Left colon (tissue), 2 donors: ENCODE measurements around the gene ANKRD45. TPM values are rescaled to one million over a fixed set of nuclear protein-coding genes. Genes with fewer than 3 reads are reported as not detected.
"Not testable (repeated sequence)": the region's sequence is repeated elsewhere in the genome, so short reads cannot be mapped to it uniquely, and the experiment has no call there.

Experiments used
- ATAC-seq: fragments of 200-7000 bp; cut with Tn5 transposase; one replicate; pipeline ENCODE4 v1.9.1; 2020; ENCODE audit warnings: mild to moderate bottlenecking, moderate library complexity
- DNase-seq, 2 donors: peaks; one replicate each; pipeline ENCODE4 v3.0.0-alpha.2; 2020
- intact Hi-C, 2 donors: fragments of 100-400 bp; cut with DNase I in 1 of 2; cut with micrococcal nuclease in 1 of 2; formaldehyde crosslinking; loops; one replicate each; pipeline versions ENCODE4 v1.11.2 to v1.14.0; 2022; cut with DNase I, micrococcal nuclease
- long read RNA-seq: library from polyadenylated mRNA; unstranded; transcript quantifications from one replicate; pipeline ENCODE4 v2.0.0, GENCODE V29; 2021
- total RNA-seq, 2 donors: library from RNA; stranded (reverse); fragmentation: NEBNext Ultra II Directional; extraction: Animal tissue kit (Norgen Biotek cat#: 25700); gene quantifications; one replicate each; pipeline ENCODE4 v1.2.1, GENCODE V29; 2021
- donor health status: DM: no; HTN: no; CAD: no.
- donor health status: DM: yes; HTN: yes; CAD: no.

ANKRD45 gene, protein sequence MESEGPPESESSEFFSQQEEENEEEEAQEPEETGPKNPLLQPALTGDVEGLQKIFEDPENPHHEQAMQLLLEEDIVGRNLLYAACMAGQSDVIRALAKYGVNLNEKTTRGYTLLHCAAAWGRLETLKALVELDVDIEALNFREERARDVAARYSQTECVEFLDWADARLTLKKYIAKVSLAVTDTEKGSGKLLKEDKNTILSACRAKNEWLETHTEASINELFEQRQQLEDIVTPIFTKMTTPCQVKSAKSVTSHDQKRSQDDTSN
- 1 to 10 TPM; 1.3 to 1.7 TPM for total RNA-seq
- long read RNA-seq: 0 reads

DNA sequence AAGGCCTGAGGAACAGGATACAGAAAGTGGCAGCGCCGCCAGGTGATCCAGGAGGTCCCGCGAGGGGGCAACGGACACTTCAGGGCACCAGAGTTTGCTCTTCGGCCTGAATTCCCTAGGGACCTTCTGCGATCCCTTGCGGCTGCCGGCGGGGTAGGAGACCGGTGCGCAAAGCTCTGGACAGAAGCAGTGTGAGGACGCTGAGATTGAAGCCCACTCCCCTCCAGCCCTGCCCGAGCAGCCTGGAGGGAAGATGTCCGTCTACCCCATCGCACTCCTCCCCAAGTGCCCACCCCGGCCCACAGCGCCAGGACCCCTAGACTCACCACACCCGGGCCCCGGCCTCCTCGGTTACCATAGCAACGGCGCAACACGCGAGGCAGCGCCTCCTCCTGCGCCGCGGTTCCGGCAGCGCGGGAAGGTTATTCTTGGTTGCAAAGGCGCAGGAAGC, at the start of gene ANKRD45:
ANKRD45 (minus strand) TSS at position 361 of the 451 bp plus-strand sequence. CDS start 10,433 bp downstream, outside the sequence.
- no peak for ATAC-seq

DNA sequence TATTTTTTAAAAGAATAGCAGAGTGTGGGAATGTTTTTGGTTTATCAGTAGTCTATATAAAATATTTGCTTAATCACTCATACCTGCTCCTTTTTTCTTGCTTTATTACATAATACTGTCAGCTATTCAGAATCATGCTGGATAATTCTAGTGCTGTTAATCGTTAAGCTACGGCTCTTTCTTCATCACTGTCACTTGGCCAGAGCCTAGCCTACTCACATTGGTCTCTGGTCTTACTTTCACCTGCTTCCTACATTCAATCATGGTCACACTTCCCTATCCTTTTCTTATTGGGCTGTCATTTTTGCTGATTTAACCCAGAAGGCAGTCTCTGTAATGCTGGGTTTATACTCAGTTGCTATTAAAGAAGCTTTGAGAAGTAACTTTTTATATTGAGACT, 47.6 kb upstream of the ANKRD45 start:
- intact Hi-C loops: no loop called here
- ATAC-seq: no peak
- DNase-seq: no peak

More for the DNA sequence above, at the start of gene ANKRD45:
- intact Hi-C loops: no loop called here
- DNase-seq: no peak

DNA sequence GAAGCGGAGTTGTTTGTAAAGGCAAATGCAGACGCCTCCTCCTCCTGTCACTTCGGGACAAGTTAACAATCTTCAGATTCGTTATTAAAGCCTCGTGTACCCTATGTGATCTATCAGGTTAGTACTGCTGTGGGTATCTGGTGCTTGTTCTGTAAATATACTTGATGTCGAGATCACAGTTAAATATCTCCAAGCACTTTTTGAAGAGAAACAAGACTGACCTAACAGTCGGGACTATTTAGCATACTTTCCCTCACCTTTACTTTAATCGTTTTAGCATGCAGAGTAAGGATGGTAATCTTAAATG, 45.8 kb upstream of the ANKRD45 start:
- ATAC-seq (peak; percentile 1), DNase-seq (no peak)
- intact Hi-C loops: no loop called here

DNA sequence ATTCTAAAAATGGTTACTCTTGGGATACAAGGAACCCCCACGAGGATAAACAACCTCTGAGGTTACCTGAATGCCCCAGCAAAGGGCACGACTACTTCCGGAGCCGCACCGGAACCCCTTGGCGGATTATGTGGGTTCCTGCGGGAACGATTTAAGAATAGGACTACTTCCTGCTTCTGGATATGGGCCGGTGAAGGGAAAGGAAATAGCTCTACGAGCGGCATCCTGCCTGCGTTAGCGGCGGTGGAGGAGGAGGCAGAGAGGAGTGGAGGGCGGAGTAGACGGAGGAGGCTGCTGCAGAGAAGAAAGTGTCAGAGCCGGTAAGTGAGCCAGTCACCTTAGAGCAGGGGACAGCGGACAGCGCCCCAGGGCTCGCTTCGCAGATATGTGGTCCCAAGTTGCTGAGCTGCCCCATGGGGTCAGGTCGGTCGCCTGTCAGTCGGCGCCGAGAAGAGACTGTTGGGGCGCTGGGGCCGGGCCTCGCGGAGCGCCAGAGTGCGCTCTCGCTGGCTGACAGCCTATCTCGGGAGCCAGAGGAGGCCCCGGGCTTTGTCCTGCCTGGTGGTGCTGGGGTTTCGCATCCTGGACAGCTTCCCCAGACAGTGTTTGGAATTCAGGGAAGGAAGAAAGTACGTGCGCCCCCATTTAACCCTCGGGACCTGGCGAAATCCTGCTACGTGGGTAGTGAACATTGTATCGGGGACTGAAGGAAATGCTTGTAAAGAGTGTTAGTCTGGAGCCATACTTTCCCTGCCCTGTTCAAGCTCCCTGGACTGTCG, 45.3 kb upstream of the ANKRD45 start, which contains the start of gene KLHL20:
KLHL20 (plus strand) TSS at position 223 of the 779 bp plus-strand sequence. CDS start 1,063 bp downstream, outside the sequence.
- DNase-seq (peak; percentile 82 to 83), ATAC-seq (peak; percentile 97)
- intact Hi-C loops: no loop called here

DNA sequence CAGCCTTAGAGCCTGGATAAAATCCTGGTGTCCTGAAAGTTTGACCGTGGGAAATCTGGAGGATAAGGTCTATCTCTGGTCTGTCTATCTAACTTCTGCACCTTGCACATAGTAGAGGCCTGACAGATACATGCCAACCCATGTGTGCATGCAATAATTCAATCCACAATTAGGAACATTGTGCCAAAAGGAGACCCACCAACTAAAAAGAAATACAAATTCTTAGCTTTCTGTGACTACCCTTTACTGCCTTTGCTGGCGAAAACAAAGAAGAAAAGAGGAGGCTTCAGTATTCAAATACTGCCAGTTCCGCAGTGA, 44.7 kb upstream of the ANKRD45 start:
- DNase-seq (no peak), ATAC-seq (no peak)
- intact Hi-C loops: no loop called here

DNA sequence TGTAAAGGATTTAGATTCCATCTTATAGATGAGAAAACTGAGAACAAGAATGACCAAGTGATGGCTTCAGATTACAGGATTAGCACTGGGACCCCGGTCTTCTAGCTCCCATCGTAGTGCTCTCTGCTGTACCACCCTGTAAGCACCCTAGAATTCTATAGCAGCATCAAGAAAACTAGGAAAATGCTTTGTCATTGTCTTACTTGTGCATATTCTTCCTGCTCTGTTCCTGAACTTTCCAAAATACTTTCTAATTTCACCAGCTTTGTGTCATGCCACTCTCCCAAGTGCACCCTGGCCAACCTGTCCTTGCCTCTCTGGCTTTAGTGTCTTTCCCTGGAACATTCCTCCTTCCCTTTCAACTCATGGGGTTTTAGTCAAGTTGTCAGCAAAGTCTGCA, 39.1 kb upstream of the ANKRD45 start:
- DNase-seq (no peak), ATAC-seq (no peak)
- intact Hi-C loops: no loop called here

DNA sequence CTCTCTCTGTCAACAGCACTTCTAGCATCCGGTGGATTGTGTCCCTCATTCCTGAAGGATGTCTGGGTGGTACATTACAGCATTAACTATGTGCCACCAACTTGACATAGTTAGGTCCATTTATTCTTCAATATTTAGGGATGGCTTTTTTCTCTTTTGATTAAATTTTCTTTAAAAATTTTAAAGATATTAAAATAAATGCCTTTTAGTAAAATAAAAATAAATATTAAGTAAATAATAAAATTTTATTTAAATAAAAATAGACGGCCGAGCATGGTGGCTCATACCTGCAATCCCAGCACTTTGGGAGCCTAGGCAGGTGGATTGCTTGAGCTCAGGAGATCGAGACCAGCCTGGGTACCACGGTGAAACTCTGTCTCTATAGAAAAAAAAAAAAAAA, 35.5 kb upstream of the ANKRD45 start:
- no peak for DNase-seq
- intact Hi-C loops: no loop called here
- no peak for ATAC-seq

DNA sequence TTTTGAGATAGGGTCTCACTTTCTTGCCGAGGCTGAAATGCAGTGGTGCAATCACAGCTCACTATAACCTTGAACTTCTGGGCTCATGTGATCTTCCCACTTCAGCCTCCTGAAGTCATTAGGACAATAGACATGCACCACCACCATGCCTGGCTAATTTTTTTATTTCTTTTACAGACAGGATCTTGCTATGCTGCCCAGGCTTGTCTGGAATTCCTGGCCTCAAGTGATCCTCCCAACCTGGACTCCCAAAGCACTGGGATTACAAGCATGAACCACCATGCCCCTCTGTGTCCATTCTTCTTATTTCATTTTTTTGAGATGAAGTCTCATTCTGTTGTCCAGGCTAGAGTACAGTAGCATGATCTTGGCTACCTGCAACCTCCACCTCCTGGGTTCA, 33.1 kb upstream of the ANKRD45 start:
- intact Hi-C loops: no loop called here
- DNase-seq (no peak), ATAC-seq (no peak)

DNA sequence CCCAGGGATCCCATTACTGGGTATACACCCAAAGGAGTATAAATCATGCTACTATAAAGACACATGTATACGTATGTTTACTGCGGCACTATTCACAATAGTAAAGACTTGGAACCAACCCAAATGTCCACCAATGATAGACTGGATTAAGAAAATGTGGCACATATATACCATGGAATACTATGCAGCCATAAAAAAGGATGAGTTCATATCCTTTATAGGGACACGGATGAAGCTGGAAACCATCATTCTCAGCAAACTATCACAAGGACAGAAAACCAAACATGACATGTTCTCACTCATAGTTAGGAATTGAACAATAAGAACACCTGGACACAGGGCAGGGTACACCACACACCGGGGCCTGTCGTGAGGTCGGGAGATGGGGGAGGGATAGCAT, 31.6 kb upstream of the ANKRD45 start:
- intact Hi-C loops, ATAC-seq, DNase-seq: not testable (repeated sequence)

DNA sequence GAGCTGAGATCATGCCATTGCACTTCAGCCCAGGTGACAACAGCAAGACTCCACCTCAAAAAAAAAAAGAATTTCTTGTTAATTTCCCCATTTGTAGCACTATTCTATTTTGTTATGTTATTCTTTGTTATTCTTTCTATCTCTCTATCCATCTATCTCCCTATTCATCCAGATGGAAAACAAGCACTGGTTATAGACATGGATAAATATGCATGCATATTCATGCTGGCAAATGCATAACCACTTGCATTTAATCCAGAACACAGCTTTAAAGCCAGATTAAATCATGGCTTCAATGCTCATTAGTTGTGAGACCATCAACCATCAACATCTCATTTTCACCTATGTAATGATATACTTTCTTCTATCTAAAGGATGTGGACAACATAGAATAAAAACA, 23.6 kb upstream of the ANKRD45 start:
- ATAC-seq: no peak
- intact Hi-C loops: no loop called here
- DNase-seq: no peak

DNA sequence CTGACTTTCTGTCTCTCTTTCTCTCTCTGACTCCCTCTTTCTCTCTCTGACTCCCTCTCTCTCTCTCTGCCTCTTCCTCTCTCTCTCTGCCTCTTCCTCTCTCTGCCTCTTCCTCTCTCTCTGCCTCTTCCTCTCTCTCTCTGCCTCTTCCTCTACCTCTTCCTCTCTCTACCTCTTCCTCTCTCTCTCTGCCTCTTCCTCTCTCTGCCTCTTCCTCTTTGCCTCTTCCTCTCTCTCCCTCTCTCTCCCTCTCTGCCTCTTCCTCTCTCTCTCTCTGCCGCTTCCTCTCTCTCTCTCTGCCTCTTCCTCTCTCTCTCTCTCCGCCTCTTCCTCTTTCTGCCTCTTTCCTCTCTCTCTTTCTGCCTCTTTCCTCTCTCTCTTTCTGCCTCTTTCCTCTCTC, 18.6 kb upstream of the ANKRD45 start:
- no peak for DNase-seq
- intact Hi-C loops: no loop called here
- no peak for ATAC-seq

DNA sequence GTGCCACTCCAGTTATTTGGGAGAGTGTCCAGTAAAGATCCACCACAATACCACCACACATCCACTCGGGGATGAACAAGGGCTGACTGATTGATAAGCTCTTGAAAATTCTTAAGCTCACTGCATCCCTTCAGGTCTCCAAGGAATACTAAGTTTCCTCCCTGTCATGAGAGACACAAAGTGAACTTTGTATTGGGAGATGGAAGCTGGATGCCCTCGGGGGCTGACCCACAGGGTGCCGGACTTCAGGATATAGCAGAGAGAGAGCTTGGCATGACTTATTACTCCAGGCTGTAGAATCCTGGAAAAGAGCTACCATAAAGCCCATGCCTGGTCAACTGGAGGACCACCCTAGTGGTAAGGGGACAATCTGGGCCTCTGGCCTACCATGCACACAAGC, 15.5 kb upstream of the ANKRD45 start:
- intact Hi-C loops, DNase-seq, ATAC-seq: not testable (repeated sequence)

DNA sequence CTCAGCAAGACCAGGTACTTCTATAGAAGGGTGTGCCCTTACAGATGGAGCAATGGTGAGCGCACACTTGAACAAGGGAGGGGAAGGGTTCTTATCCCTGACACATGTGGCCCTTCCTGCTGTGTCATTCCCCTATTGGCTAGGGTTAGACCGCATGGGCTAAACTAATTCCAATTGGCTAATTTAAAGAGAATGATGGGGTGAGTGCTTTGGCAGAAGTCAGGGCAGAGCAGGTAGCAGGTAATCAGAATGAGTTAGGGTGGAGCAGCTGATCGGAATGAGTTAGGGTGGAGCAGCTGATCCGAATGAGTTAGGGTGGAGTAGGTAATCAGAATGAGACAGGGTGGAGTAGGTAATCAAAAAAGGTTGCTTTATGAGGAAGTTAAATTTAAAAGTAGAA, 14.2 kb upstream of the ANKRD45 start:
- intact Hi-C loops: not testable (repeated sequence)
- peak; percentile 12 to 52 for DNase-seq
- peak; percentile 78 for ATAC-seq

DNA sequence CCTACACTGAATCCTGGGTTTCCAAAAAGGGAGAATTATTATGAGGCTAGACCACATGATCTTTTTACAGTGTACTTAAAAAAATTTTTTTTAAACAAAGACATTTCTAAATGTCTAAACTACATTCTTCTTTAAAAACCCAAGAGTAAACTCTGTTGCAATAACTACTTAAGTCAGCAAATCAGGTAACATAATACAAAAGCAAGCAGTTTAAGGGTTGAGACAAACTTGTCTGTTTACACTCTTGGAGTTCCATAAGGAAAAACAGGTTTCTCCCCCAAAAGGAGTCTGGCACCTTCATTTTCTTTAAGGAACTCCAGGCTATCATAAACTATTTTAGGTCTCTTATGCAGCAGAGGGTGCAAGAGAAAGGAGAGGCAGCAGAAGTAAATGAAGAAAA, 12.5 kb upstream of the ANKRD45 start:
- intact Hi-C loops: no loop called here
- ATAC-seq: no peak
- no peak for DNase-seq

DNA sequence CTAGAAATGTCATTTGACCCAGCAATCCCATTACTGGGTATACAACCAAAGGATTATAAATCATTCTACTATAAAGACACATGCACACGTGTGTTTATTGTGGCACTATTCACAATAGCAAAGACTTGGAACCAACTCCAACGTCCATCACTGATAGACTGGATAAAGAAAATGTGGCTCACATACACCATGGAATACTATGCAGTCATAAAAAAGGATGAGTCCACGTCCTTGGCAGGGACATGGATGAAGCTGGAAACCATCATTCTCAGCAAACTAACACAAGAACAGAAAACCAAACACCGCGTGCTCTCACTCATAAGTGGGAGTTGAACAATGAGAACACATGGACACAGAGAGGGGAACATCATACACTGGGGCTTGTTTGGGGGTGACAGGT, 10.5 kb upstream of the ANKRD45 start:
- intact Hi-C loops, DNase-seq, ATAC-seq: not testable (repeated sequence)

DNA sequence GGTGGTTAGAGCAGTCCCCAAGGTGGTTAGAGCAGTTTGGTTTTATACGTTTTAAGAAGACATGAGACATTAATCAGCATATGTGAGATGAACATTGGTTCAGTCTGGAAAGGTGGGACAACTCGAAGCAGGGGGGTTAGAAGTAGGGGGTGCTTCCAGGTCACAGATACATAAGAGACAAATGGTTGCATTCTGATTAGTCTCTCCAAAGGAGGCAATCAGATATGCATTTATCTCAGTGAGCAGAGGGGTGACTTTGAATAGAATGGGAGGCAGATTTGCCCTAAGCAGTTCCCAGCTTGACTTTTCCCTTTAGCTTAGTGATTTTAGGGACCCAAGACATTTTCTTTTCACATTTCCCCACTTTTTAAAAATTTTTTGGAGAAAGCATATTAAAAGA, 4.8 kb upstream of the ANKRD45 start:
- ATAC-seq, DNase-seq, intact Hi-C loops: not testable (repeated sequence)

DNA sequence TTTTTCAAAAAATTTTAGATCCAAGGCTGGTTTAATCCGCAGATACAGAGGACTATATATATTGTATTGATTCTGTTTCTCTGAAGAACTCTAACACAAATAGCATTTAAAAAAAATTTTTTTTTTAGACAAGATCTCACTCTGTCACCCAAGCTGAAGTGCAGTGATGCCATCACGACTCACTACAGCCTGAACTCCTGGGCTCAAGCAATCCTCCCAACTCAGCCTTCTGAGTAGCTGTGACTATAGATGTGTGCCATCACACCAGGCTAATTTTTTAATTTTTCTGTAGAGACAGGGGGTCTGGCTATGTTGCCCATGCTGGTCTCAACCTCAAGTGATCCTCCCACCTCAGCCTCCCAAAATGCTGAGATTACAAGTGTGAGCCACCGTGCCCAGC, 3.0 kb downstream of the ANKRD45 start:
- ATAC-seq: no peak
- DNase-seq: no peak
- intact Hi-C loops: no loop called here

DNA sequence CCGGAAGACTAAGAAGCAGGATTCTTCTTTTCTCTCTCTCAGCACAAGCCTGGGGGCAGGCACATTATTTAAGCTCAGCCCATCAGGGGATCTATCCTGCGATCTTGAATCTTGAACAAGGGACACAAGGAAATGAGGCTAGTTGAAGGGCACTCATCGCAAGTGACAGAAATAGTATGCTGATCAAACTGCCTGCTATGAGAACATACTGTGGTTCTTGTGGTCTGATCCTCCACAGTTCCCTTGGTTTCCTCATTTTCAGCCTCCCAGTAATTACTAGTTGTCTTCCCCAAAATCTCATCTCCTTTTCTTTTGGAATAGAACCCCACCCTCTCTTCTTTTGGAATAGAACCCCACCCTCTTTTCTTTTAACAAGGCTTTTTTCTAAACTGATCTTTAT, 6.5 kb downstream of the ANKRD45 start:
- DNase-seq (no peak), ATAC-seq (no peak)
- intact Hi-C loops: no loop called here

DNA sequence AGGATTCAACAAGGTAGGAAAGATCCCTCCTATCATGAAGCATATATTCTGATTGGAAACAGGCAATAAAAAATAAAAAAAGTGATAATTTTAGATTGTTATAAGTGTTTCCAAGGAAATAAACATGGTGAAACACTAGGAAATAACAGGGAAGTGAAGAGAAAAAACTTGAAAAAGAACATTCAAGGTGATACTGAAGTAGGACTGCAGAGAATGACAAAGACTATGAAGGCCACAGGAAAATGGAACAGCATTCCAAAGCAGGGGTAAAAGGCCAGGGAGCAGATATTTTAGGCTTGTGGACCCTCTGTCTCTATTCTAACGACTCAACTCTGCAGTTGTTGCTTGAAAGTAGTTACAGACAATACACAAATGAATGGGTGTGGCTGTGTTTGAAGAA, 7.9 kb downstream of the ANKRD45 start:
- no peak for ATAC-seq
- no peak for DNase-seq
- intact Hi-C loops: no loop called here

DNA sequence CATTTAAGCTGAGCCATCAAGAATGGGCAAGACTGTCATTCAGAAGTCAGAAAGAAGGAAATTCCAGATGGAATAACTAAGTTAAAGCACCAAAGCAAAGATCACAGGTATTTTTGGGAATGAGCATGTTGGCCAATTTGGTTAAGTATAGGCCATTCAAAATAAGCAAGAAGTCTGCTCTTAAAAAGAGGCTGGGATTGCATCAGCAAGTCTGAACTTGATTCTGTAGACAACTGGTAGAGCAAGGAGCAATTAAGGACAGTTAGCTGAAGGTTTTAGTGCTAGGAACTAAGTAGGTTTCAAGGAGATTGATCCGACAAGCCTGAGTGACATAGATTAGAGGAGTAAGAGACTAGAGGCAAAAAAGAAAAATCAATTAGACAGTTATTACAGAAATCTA, 8.4 kb downstream of the ANKRD45 start:
- intact Hi-C loops: no loop called here
- no peak for DNase-seq
- ATAC-seq: no peak

DNA sequence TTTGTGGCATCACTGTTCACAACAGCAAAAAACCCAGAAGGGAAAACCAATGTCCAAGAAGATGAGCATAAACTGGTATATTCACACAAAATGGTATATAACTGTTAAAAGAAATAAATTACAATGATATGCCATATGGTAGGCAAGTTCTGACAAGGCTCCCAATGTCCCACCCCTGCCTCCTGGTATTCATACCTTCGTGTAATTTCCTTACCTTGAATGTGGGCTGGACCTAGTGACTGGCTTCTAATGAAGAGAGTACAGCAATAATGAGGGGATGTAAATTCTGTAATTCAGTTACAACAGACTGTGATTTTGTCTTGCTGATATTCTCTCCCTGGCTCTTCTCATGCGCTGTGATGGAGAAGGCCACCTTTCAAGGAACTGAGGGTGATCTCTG, 9.3 kb downstream of the ANKRD45 start:
- ATAC-seq: no peak
- no peak for DNase-seq
- intact Hi-C loops: no loop called here
